ENCODE data around the gene IPO9. TPM values are rescaled to one million over a fixed set of nuclear protein-coding genes. Genes with fewer than 3 reads are reported as not detected.

The IPO9 gene
- total and polyA plus RNA-seq, 10 of the 15 experiments (the other 5 are each of a cell fraction or from before 2014, with no cell fraction given): 19.1 to 77.3 (median 34.1) TPM

GRCh38 chr1:201780952-201781351 lies 48.0 kb upstream of the IPO9 start:
- in situ Hi-C loops (cut with MboI) (loop anchor here (10.0 kb wide), 1 partner anchor 216 kb away; no protein-coding TSS in a partner anchor), intact Hi-C loops (cut with micrococcal nuclease; ENCODE audit: unreplicated experiment) (no loop called here)
- ATAC-seq (no peak), FAIRE-seq (no peak), DNase-seq (ENCODE audit: low read depth, low spot score) (no peak)
- H3K9me3 ChIP-seq (replicated peaks; ENCODE audit: control insufficient read depth, insufficient read depth, low read length): no peaks in the 10 kb centered on the region
- H3K27me3 ChIP-seq (replicated peaks in 1 of 2; ENCODE audit: control insufficient read depth in 2 of 2, insufficient read depth in 2 of 2, low read length in 1 of 2): peaks cover 0 to 5% of the 10 kb centered on the region in 2 experiments; a peak in 2 of 4 replicates
- ChIA-PET SMC1A (ENCODE audit: uncharacterized antibody, unreplicated experiment) (interaction anchor here (1.1 to 1.2 kb wide), 2 partner anchors 16 to 72 kb away, joined by 3 read pairs; no protein-coding TSS in a partner anchor), RAD21 (ENCODE audit: unreplicated experiment) (interaction anchor here (0.8 kb wide), 1 partner anchor 68 kb away, joined by 3 read pairs; no protein-coding TSS in a partner anchor), POLR2A (no interaction called here), CTCF (interaction anchor here (0.6 to 1.4 kb wide), 4 partner anchors 14 to 1726 kb away, joined by 3 to 4 read pairs (median 4); no protein-coding TSS in a partner anchor)
- H3K4me3 ChIP-seq: no peak overlapping the region
- H3K27ac ChIP-seq (ENCODE audit: control insufficient read depth, insufficient read depth): no peak overlapping the region
- BruUV-seq (replicated peaks): no TSS peak
- no peaks in the 10 kb centered on the region for H3K4me1 ChIP-seq (ENCODE audit: control insufficient read depth, insufficient read depth, low read length)
- H3K4me2 ChIP-seq (ENCODE audit: control insufficient read depth, insufficient read depth): no peak overlapping the region
- no peaks in the 10 kb centered on the region for H3K79me2 ChIP-seq (ENCODE audit: control insufficient read depth, insufficient read depth, low read length)
- no peaks in the 10 kb centered on the region for H4K20me1 ChIP-seq (ENCODE audit: control insufficient read depth, insufficient read depth)
- WGBS (ENCODE audit: insufficient coverage, insufficient replicate concordance, low lambda C conversion rate, missing lambda C conversion rate): 29% methylated on average over 6 of the region's 6 CpGs
- H3K9ac ChIP-seq (ENCODE audit: control insufficient read depth, insufficient read depth, low read length): no peak overlapping the region
- no peak overlapping the region for H2AFZ ChIP-seq (ENCODE audit: control insufficient read depth, low read depth, low read length)
- TF ChIP-seq SIX5 (IDR thresholded peaks at IDR 0.05; ENCODE audit: low read depth, low read length, severe bottlenecking) (no peak), TARDBP (IDR thresholded peaks at IDR 0.05; ENCODE audit: borderline replicate concordance) (no peak), MXI1 (IDR thresholded peaks at IDR 0.05; ENCODE audit: low read depth, low read length) (no peak), SMAD1 (IDR thresholded peaks at IDR 0.05; ENCODE audit: low read depth, partially characterized antibody) (no peak), FOS (IDR thresholded peaks at IDR 0.05; ENCODE audit: borderline replicate concordance, extremely low read depth, insufficient read length) (no peak)
- TF ChIP-seq, protein P1, sequence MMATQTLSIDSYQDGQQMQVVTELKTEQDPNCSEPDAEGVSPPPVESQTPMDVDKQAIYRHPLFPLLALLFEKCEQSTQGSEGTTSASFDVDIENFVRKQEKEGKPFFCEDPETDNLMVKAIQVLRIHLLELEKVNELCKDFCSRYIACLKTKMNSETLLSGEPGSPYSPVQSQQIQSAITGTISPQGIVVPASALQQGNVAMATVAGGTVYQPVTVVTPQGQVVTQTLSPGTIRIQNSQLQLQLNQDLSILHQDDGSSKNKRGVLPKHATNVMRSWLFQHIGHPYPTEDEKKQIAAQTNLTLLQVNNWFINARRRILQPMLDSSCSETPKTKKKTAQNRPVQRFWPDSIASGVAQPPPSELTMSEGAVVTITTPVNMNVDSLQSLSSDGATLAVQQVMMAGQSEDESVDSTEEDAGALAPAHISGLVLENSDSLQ (IDR thresholded peaks at IDR 0.05): no peak
- H3K36me3 ChIP-seq (ENCODE audit: control insufficient read depth in 2 of 2, insufficient read depth in 2 of 2, low read length in 1 of 2): no peaks in the 10 kb centered on the region

Measured in GM12878 (cell line).